Endothelial cell of umbilical vein (primary cell): ENCODE data around the gene ALG5. TPM values are rescaled to one million over a fixed set of nuclear protein-coding genes. Genes with fewer than 3 reads are reported as not detected.

ENCODE experiments used
- BruUV-seq: library from RNA; stranded (reverse); fragments of 400-500 nt; replicated peaks from 2 replicates; lab custom pipeline; 2021; lab: Mats Ljungman, UMichigan
- CTCF ChIA-PET: fragments of 300-600, 350-600 bp; sonication (Branson Sonifier 250); formaldehyde crosslinking; loops from one replicate; lab custom pipeline; 2021; ENCODE audit warnings: antibody characterized with exemption, inconsistent platforms; lab: Charles Lee
- POLR2A ChIA-PET: fragments of 300-600, 350-600 bp; sonication (Branson Sonifier 250); formaldehyde crosslinking; loops from one replicate; lab custom pipeline; 2021; ENCODE audit warnings: antibody characterized with exemption, inconsistent platforms; lab: Charles Lee
- DNase-seq: peaks from one replicate; pipeline ENCODE4 v3.0.0-alpha.2; 2011; ENCODE audit warnings: low read depth, low spot score
- FAIRE-seq: peaks from 2 replicates; lab custom pipeline; 2011; peaks lifted over from hg19 to GRCh38; lab: Jason Lieb, UNC
- H2AFZ ChIP-seq: 2 replicates; pipeline ENCODE4 v1.6.0; 2012; ENCODE audit warnings: low read depth, low read length, control low read depth, inconsistent platforms
- H3K27ac ChIP-seq: 2 replicates; pipeline ENCODE4 v1.5.1; 2011; ENCODE audit warnings: low read depth, mild to moderate bottlenecking, control low read depth, low read length, moderate library complexity; ENCODE audit not compliant: insufficient read depth
- H3K27me3 ChIP-seq, 2 experiments: 2 replicates each; pipeline versions ENCODE4 v1.6.0 to v1.6.1; 2011; ENCODE audit warnings: low read length in 2 of 2, mixed read lengths in 1 of 2; ENCODE audit not compliant: control insufficient read depth in 2 of 2, insufficient read depth in 2 of 2
- H3K36me3 ChIP-seq, 2 experiments: 2 replicates in 1 of 2; 3 replicates in 1 of 2; pipeline ENCODE4 v1.5.1; 2011; ENCODE audit warnings: low read length in 2 of 2, mild to moderate bottlenecking in 1 of 2, moderate library complexity in 1 of 2; ENCODE audit not compliant: control insufficient read depth in 2 of 2, insufficient read depth in 2 of 2; ENCODE audit errors: extremely low read depth in 1 of 2
- H3K4me1 ChIP-seq: 3 replicates; pipeline ENCODE4 v1.5.1; 2011; ENCODE audit warnings: mild to moderate bottlenecking, low read length; ENCODE audit not compliant: control insufficient read depth, insufficient read depth; ENCODE audit errors: extremely low read depth
- H3K4me2 ChIP-seq: 2 replicates; pipeline ENCODE4 v1.6.1; 2011; ENCODE audit warnings: low read length, control low read depth, mixed read lengths; ENCODE audit not compliant: insufficient read depth
- H3K4me3 ChIP-seq, 3 experiments: fragments of 200-600 bp in 1 of 3; sonication (generic), shearing (Covaris generic) in 1 of 3; replicated peaks in 1 of 3; 2 replicates each; pipeline ENCODE4 v1.5.1; 2011 to 2016; ENCODE audit warnings: control low read depth in 3 of 3, low read length in 3 of 3, mild to moderate bottlenecking in 2 of 3, inconsistent platforms in 1 of 3, low read depth in 1 of 3, moderate library complexity in 1 of 3; ENCODE audit not compliant: insufficient read depth in 1 of 3
- H3K79me2 ChIP-seq: 2 replicates; pipeline ENCODE4 v1.6.0; 2012; ENCODE audit warnings: low read length, inconsistent platforms; ENCODE audit not compliant: control insufficient read depth, insufficient read depth
- H3K9ac ChIP-seq: replicated peaks from 2 replicates; pipeline ENCODE3; 2011; ENCODE audit warnings: low read length, control low read depth; ENCODE audit not compliant: insufficient read depth; ENCODE audit errors: extremely low read depth
- H3K9me1 ChIP-seq: replicated peaks from 3 replicates; pipeline ENCODE4 v1.6.0; 2011; ENCODE audit warnings: mild to moderate bottlenecking, low read length; ENCODE audit not compliant: control insufficient read depth, insufficient read depth; ENCODE audit errors: extremely low read depth
- H3K9me3 ChIP-seq: replicated peaks from 2 replicates; pipeline ENCODE4 v1.5.1; 2012; ENCODE audit warnings: low read length, inconsistent platforms; ENCODE audit not compliant: control insufficient read depth, insufficient read depth
- H4K20me1 ChIP-seq: replicated peaks from 2 replicates; pipeline ENCODE3; 2011; ENCODE audit warnings: mild to moderate bottlenecking, low read length; ENCODE audit not compliant: control insufficient read depth, insufficient read depth; ENCODE audit errors: extremely low read depth
- EZH2 ChIP-seq: IDR thresholded peaks from 2 replicates; pipeline ENCODE4 v1.6.1; 2012; ENCODE audit warnings: borderline replicate concordance, low read depth, mild to moderate bottlenecking, moderate library complexity, low read length, inconsistent platforms; ENCODE audit not compliant: severe bottlenecking
- FOS ChIP-seq: IDR thresholded peaks from 2 replicates; pipeline ENCODE4 v1.6.1; 2011; ENCODE audit warnings: mild to moderate bottlenecking, low read length, moderate library complexity, borderline replicate concordance; ENCODE audit not compliant: insufficient read depth
- GATA2 ChIP-seq: IDR thresholded peaks from 2 replicates; pipeline ENCODE4 v1.7.0; 2011; ENCODE audit warnings: low read depth, mild to moderate bottlenecking, moderate library complexity, mixed read lengths, low read length; ENCODE audit not compliant: insufficient read length, insufficient read depth
- POLR2A ChIP-seq: IDR thresholded peaks from 2 replicates; pipeline ENCODE4 v1.6.1; 2012; ENCODE audit warnings: low read depth, mild to moderate bottlenecking, control low read depth, low read length
- POLR2AphosphoS5 ChIP-seq: IDR thresholded peaks from 2 replicates; pipeline ENCODE4 v1.6.1; 2012; ENCODE audit warnings: low read depth, mild to moderate bottlenecking, control low read depth, low read length, moderate library complexity; ENCODE audit not compliant: insufficient read depth
- dilution Hi-C: fragments of 300-500 bp; cut with MboI; formaldehyde crosslinking; loops from one replicate; pipeline ENCODE4 v1.15.0; 2019; ENCODE audit warnings: low sequenced_read_pairs; ENCODE audit not compliant: extremely low pct_ligation_motif_present
- intact Hi-C: fragments of 100-400 bp; cut with micrococcal nuclease; formaldehyde crosslinking; loops from one replicate; pipeline ENCODE4 v1.10.0; 2022
- polyA plus RNA-seq, 4 experiments: library from polyadenylated mRNA; depleted of rRNA in 3 of 4; stranded (reverse) in 3 of 4; unstranded in 1 of 4; fragments of >200 nt; gene quantifications; 2 replicates each; pipeline versions ENCODE4 v1.2.1 to v1.2.3, GENCODE V29; 2011 to 2012; ENCODE audit warnings: missing spikeins in 1 of 4
- total RNA-seq: library from RNA; stranded (reverse); gene quantifications from 2 replicates; pipeline ENCODE4 v1.2.3, GENCODE V29; 2021
- TF ChIP-seq, protein P1 (sequence below): IDR thresholded peaks from 2 replicates; pipeline ENCODE4 v1.6.1; 2011; ENCODE audit not compliant: insufficient read depth, insufficient read length
- TF ChIP-seq, protein P2 (sequence below), 2 donors: IDR thresholded peaks; 1 replicate in 1 of 2; 2 replicates in 1 of 2; pipeline ENCODE4 v1.5.1; 2011; ENCODE audit warnings: low read length in 2 of 2, mild to moderate bottlenecking in 2 of 2, moderate library complexity in 2 of 2, control low read depth in 1 of 2, inconsistent platforms in 1 of 2, low read depth in 1 of 2; ENCODE audit not compliant: insufficient read depth in 1 of 2; ENCODE audit errors: extremely low read depth in 1 of 2

The ALG5 gene
- total and polyA plus RNA-seq, 2 donors (not counting 3 experiments of a cell fraction or from before 2014, with no cell fraction given): 24.4 to 29.3 TPM

DNA sequence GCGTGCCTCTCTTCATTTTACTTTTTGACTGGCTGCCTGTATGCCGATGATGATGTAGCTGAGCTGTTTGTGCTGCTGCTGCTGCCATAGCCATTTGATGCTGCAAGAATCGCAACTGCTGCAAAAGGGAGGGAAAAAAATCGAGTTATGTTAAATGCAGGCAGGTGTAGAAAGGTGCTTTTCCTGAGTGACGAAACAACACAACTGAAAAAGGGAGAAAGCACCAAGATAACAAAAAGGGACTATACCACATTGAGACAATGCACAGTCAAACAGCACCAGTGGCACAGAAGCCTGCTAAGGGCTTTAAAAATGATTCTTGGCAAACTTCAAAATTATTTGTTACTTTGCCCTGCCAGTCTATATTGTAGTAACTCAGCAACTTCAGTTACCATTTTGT is 10.6 kb upstream of the ALG5 start:
- Histone ChIP-seq H2AFZ (no peak overlapping the region), H3K27ac (no peak overlapping the region), H3K9me3 (no peaks in the 10 kb centered on the region), H3K9ac (no peak overlapping the region), H3K9me1 (no peaks in the 10 kb centered on the region), H3K27me3 (no peaks in the 10 kb centered on the region), H3K79me2 (peaks cover 1% of the 10 kb centered on the region), H3K4me3 (no peak overlapping the region), H4K20me1 (no peaks in the 10 kb centered on the region), H3K4me1 (no peaks in the 10 kb centered on the region), H3K4me2 (no peak overlapping the region), H3K36me3 (peaks cover 12 to 53% of the 10 kb centered on the region in 2 experiments)
- DNase-seq: no peak
- ChIA-PET CTCF (interaction anchor here (1.0 kb wide), 1 partner anchor 14 kb away, joined by 3 read pairs; no protein-coding TSS in a partner anchor), POLR2A (no interaction called here)
- intact Hi-C loops (loop anchor here (2.0 to 10.0 kb wide), 2 partner anchors 17 to 665 kb away; partner anchors contain the start of gene SPART), dilution Hi-C loops (no loop called here)
- BruUV-seq: no TSS peak
- FAIRE-seq: no peak
- no peak for TF ChIP-seq POLR2AphosphoS5
- TF ChIP-seq POLR2A: no peak
- TF ChIP-seq FOS: no peak
- no peak for TF ChIP-seq GATA2
- TF ChIP-seq, protein P1, sequence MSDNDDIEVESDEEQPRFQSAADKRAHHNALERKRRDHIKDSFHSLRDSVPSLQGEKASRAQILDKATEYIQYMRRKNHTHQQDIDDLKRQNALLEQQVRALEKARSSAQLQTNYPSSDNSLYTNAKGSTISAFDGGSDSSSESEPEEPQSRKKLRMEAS: no peak
- no peak for TF ChIP-seq EZH2
- TF ChIP-seq, protein P2, sequence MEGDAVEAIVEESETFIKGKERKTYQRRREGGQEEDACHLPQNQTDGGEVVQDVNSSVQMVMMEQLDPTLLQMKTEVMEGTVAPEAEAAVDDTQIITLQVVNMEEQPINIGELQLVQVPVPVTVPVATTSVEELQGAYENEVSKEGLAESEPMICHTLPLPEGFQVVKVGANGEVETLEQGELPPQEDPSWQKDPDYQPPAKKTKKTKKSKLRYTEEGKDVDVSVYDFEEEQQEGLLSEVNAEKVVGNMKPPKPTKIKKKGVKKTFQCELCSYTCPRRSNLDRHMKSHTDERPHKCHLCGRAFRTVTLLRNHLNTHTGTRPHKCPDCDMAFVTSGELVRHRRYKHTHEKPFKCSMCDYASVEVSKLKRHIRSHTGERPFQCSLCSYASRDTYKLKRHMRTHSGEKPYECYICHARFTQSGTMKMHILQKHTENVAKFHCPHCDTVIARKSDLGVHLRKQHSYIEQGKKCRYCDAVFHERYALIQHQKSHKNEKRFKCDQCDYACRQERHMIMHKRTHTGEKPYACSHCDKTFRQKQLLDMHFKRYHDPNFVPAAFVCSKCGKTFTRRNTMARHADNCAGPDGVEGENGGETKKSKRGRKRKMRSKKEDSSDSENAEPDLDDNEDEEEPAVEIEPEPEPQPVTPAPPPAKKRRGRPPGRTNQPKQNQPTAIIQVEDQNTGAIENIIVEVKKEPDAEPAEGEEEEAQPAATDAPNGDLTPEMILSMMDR (IDR thresholded peaks at IDR 0.05; ENCODE audit: extremely low read depth in 1 of 2, insufficient read depth in 1 of 2, low read depth in 1 of 2, low read length in 2 of 2): no peak
